CD4-positive, alpha-beta T cell treated with Interleukin-6 at 100 ng/mL for 8 hours (primary cell): ENCODE data around the gene RAPH1.
"Not testable (repeated sequence)": the region's sequence is repeated elsewhere in the genome, so short reads cannot be mapped to it uniquely, and the experiment has no call there.

Experiments used
- DNase-seq: peaks from one replicate; pipeline ENCODE4 v3.0.0-alpha.2; 2020; ENCODE audit warnings: mixed read lengths, low spot score

RAPH1 gene

DNA sequence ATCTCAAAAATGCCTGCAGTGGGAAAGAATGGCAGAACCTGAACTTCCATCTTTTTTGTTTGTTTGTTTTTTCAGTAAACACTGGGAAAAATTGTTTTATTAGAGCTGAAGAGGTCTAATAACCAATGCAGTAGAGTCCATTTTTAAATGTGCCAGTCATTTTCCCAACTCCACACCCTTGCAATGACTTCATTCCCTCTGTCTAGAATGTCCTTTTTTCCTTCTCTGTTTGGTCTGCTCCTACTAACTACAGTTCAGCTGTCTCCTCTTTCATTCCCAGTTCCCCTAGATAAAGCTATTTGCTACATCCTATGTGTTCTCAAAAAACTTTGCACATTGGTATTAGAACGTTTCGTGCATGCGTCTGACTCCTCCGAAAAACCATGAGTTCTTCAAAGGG, 9.3 kb upstream of the RAPH1 start:
- no peak for DNase-seq

DNA sequence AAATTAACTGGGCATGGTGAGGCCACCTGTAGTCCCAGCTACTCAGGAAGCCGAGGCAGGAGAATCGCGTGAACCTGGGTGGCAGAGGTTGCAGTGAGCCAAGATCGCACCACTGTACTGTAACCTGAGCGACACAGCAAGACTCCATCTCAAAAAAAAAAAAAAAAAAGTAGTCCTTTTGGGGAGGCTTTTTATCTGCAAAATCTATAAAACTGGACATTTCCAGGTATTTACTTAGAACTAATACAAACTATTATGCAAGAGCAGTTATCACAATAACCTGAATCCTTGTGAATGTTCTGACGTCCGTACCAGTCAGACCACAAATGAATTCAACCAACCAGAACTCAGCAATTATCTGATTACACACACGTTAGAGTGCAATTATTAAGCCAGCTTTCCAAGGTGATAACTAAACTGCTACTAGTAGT, 8.8 kb upstream of the RAPH1 start:
- DNase-seq, result no peak

GRCh38 chr2:203540598-203540997, 5.5 kb upstream of the RAPH1 start:
- DNase-seq, result not testable (repeated sequence)

- DNase-seq, result not testable (repeated sequence)
These were observed 3.1 kb upstream of the RAPH1 start for GRCh38 chr2:203538237-203538636.

DNA sequence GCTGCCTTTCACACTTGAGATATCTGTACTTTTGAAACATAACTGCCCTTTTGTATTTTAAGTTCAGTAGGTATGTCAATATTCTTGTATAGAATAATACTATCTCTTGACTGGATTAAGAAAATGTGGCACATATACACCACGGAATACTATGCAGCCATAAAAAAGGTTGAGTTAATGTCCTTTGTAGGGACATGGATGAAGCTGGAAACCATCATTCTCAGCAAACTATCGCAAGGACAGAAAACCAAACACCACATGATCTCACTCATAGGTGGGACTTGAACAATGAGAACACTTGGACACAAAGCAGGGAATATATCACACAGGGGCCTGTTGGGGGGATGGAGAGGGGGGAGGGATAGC, 1.5 kb upstream of the RAPH1 start:
- DNase-seq, result not testable (repeated sequence)

GRCh38 chr2:203535784-203536585, 884 bp upstream of the RAPH1 start:
- DNase-seq, result no peak

DNA sequence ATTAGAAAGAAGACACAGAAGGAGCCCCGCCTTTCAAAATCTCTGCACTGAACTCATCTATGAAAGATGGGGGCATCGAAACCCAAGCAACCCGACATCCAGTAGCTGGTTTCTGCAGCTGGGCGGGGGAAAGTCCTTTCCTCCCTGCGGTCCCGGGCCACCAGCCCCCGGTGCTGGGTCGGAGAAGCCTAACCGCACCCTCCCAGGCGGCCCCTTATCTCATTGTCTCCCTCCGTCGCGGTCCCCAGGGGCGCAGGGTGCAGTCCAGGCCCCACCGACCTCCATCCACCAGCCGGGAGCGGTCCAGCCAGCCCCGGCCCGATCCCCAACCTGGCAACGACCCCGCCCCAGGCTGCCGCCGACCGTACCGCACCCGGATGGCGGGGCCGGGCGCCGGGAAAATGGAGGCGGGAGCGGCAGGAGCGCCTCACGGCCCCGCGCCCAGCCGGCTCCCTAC, 452 bp downstream of the RAPH1 start:
- DNase-seq, result peak; percentile 24

GRCh38 chr2:203533676-203534591, 1.2 kb downstream of the RAPH1 start:
- DNase-seq, result peak; percentile 27

GRCh38 chr2:203532957-203533658, 2.0 kb downstream of the RAPH1 start:
- no peak for DNase-seq

DNA sequence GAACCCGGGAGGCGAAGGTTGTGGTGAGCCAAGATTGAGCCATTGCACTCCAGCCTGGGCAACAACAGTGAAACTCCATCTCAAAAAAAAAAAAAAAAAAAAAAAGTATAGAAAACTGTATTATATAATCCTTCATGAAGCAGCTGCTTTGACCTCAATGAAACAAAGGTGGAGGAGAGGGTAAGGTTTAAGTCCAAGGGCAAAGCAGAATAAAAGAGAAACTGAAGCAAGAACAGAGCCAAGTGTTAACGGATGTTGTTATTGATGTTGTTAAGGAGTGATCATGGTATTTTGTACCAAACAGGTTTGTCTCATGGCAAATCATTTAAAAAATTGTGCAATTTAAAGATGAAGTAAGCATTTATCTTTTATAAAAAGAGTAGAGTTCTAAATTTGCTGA, 7.4 kb downstream of the RAPH1 start:
- DNase-seq, result no peak

DNA sequence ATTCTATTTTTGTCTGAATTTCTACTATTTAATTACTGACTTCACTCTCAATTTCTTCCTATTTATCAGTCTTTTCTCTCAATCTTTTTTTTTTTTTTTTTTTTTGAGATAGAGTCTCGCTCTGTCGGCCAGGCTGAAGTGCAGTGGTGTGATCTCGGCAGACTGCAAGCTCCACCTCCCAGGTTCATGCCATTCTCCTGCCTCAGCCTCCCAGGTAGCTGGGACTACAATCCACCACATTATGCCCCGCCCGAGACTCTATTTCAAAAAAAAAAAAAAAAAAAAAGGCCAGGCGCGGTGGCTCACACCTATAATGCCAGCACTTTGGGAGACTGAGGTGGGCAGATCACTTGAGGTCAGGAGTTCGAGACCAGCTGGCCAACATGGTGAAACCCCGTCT, 21.8 kb downstream of the RAPH1 start:
- DNase-seq, result not testable (repeated sequence)

DNA sequence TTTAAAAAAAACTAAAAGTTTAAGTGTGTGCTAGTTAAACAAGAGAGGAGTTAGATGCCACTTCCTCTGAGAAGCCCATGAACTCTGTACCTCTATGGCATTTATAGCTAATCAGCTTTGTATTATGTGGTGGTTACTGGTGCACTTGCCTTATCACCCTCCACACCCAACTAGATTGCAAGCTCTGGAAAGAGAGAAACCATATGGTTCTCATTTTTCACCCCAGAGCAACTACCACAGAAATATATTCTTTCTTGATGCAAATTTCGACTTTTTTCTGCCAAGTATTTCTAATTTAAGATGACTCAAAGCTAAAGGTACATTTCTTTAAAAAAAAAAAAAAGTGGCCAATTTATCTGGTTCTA, 24.2 kb downstream of the RAPH1 start:
- no peak for DNase-seq

DNA sequence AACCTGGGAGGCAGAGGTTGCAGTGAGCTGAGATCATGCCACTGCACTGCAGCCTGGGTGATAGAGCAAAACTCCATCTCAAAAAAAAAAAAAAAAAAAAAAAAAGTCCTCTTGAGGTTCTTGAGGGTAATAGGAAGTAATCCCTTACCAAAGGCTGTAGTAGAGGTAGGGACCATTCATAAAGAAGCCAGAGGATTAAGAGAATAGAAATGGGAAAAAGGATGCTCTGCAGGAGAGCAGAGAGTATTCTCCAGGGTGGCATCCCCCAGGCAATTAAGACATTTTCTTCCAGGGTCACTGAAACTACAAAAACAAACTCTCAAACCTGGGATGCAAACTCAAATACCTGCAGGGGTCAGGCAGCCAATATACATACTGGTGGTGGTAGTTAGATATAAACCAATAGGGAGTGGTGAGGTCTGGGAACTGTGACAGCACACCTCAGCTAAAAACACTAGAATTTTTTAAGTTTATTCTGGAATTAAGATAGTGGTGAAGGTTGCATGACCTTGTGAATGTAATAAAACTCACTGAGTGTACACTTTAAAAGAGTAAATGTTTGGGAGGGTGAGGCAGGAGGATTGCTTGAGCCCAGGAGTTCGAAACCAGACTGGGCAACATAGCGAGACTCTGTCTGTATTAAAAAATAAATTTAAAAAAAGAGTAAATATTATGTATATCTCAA, 24.7 kb downstream of the RAPH1 start:
- no peak for DNase-seq

DNA sequence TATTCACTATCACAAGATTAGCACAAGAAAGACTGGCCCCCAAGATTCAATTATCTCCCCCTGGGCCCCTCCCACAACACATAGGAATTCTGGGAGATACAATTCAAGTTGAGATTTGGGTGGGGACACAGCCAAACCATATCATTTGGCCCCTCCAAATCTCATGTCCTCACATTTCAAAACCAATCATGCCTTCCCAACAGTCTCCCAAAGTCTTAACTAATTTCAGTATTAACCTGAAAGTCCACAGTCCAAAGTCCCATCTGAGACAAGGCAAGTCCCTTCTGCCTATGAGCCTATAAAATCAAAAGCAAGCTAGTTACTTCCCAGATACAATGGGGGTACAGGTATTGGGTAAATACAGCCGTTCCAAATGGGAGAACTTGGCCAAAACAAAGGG, 31.6 kb downstream of the RAPH1 start:
- DNase-seq, result not testable (repeated sequence)

DNA sequence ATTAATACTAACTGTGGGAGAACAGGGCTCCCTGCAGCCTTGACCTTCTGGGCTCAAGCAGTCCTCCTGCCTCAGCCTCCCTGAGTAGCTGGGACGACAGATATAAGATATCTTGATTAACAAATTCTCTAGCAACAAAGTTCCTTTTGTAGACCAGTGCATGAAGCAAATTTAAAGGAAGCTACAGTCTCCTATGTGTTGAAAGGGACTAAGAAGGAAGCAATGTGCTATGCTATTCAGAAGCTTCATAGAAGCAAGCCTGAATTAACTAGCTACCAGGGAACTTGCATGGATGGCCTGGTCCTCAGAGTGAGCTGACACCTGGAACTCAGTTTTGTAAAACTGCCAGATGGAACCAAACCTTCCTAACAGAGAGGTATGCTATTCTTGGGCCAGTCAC, 33.2 kb downstream of the RAPH1 start:
- no peak for DNase-seq

- no peak for DNase-seq
These were observed 34.1 kb downstream of the RAPH1 start for GRCh38 chr2:203500951-203501350.

DNA sequence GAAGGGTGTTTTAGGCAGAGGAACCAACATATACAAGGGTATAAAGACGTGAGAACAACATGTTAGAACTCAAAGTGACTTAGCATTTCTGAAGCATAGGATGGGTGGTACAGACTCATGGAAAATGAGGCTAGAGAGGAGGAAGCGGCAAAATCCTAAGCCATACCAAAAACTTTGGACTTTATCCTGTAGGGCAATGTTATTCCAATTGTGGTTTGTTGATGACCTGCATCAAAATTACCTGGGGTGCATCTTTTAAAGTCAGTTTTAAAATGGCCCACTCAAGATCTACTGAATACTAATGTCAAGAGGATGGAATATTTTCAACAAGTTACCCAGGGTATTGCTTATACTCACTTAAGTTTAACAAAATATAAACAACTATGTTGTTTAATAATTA, 34.8 kb downstream of the RAPH1 start:
- DNase-seq, result no peak

- DNase-seq, result no peak
These were observed 36.9 kb downstream of the RAPH1 start for GRCh38 chr2:203498161-203498560.

GRCh38 chr2:203492965-203493364, 42.1 kb downstream of the RAPH1 start:
- no peak for DNase-seq

DNA sequence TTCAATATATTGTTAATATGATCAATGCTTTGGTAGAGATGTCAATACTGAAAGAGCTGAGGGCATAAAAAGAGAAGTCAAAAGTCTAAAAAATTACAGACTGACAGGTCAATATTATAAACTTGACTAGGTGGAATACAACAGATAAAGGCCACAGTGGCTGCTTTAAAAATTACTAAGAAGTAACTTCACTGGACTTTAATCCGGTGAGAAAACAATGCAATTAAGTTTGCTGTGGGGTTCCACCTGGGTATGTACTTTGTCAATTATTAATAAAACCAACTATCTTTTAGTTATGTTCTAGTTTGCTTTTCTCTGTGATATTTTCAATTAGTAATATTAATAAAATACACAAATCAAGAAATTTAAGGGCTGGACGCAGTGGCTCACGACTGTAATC, 44.7 kb downstream of the RAPH1 start:
- DNase-seq, result no peak

- DNase-seq, result no peak
These were observed 45.6 kb downstream of the RAPH1 start for GRCh38 chr2:203489531-203489930.
